WTC11 (cell line): ENCODE measurements around the gene NARS2.

ENCODE experiments used
- NFYB ChIP-seq: sonication (generic); formaldehyde crosslinking; conservative IDR thresholded peaks from 2 replicates; pipeline ENCODE4 v1.8.0; 2022; ENCODE audit warnings: low read depth, missing genetic modification reagents
- NR1H2 ChIP-seq: sonication (generic); formaldehyde crosslinking; IDR thresholded peaks from 2 replicates; pipeline ENCODE4 v1.9.0; 2021; ENCODE audit warnings: mild to moderate bottlenecking, moderate library complexity, missing genetic modification reagents
- NR2C2 ChIP-seq: sonication (generic); formaldehyde crosslinking; IDR thresholded peaks from 2 replicates; pipeline ENCODE4 v1.8.0; 2022; ENCODE audit warnings: mild to moderate bottlenecking, missing genetic modification reagents
- ZNF121 ChIP-seq: sonication (generic); formaldehyde crosslinking; IDR thresholded peaks from 2 replicates; pipeline ENCODE4 v1.8.0; 2023; ENCODE audit warnings: missing genetic modification reagents
- TF ChIP-seq, protein P1 (sequence below): fragments of 200-600 bp; IDR thresholded peaks from 2 replicates; pipeline ENCODE4 v1.8.0; 2022; ENCODE audit warnings: antibody characterized with exemption

DNA sequence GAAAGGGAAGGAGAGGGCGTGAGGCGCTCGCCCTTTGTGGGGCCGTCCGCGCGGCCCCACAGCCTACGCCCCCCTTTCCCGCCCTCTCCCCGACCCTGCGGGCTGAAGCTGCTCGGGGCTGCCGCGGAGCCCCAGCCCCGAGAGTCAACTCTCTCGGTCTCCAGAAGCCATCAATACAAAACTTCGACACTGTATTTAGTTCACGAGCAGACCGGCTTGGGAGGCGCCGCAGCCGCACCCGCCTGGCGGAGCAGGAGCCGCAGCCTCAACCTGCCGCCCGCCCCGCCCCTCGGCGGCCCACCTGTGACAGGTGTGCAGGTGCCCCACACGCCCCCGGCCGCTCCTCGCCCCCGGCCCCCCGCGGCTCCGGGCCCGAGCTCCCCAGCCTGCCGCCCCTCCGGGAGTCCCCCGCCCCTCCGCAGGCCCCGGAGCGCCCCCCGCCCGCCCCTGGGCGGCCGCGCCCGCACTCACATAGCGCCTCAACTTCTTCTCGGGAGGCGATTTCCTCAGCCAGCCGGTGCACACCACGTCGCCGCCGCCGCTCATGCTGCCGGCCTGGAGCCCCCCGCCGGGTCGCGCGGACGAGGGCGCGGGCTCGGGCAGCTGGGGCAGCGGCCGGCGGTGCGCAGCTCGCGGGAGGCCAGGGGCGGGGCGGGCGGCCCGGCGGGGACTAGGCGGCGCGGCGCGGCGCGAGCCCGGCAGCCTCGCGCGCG is 157.3 kb downstream of the NARS2 start, which contains the start of gene GAB2:
- TF ChIP-seq, protein P1, sequence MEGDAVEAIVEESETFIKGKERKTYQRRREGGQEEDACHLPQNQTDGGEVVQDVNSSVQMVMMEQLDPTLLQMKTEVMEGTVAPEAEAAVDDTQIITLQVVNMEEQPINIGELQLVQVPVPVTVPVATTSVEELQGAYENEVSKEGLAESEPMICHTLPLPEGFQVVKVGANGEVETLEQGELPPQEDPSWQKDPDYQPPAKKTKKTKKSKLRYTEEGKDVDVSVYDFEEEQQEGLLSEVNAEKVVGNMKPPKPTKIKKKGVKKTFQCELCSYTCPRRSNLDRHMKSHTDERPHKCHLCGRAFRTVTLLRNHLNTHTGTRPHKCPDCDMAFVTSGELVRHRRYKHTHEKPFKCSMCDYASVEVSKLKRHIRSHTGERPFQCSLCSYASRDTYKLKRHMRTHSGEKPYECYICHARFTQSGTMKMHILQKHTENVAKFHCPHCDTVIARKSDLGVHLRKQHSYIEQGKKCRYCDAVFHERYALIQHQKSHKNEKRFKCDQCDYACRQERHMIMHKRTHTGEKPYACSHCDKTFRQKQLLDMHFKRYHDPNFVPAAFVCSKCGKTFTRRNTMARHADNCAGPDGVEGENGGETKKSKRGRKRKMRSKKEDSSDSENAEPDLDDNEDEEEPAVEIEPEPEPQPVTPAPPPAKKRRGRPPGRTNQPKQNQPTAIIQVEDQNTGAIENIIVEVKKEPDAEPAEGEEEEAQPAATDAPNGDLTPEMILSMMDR = no peak
- no peak for TF ChIP-seq NFYB (CRISPR knock-in tag)
- no peak for TF ChIP-seq NR1H2 (CRISPR knock-in tag)
- TF ChIP-seq NR2C2 (CRISPR knock-in tag) = no peak
- TF ChIP-seq ZNF121 (CRISPR knock-in tag) = no peak
